Stimulated activated naive CD4-positive, alpha-beta T cell (primary cell): ENCODE measurements around the gene KCNK13.
"Not testable (repeated sequence)": the region's sequence is repeated elsewhere in the genome, so short reads cannot be mapped to it uniquely, and the experiment has no call there.

Experiments used
- DNase-seq, 6 experiments: peaks; one replicate each; lab custom pipeline; 2025; lab: John Stamatoyannopoulos, UW

KCNK13 gene

DNA sequence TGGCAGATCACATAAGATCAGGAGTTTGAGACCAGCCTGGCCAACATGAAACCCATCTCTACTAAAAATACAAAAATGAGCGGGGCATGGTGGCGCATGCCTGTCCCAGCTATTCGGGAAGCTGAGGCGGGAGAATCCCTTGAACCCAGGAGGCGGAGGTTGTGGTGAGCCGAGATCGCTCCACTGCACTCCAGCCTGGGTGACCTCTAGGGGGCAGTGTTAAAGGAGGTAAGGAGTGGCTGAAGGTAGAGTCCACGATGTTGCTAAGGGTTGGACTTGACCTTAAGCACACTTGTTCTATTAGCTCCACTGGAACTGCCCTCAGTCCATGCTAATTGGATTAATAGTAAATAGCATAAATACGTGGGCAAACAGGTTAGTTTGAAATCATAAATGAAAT lies 132.1 kb downstream of the KCNK13 start:
- no peak for DNase-seq

DNA sequence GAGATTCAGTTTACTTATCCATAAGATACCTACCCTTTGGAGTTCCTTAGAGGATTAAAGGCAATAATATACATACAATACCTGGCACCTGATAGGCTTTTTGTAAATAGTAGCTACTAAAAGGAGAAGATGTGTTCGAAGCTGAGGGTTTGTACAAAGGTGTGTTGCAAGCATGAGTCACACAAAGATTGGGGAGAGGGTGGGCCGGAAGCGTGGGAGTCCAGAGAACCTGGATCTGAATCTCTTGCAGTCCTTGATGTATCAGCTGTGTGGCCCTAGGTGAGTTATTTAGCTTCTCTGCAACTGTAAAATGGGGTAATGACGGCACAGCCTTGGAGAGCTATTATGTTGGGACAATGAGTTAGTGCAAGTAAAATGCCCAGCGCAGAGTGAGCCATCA lies 132.9 kb downstream of the KCNK13 start:
- DNase-seq, result no peak

DNA sequence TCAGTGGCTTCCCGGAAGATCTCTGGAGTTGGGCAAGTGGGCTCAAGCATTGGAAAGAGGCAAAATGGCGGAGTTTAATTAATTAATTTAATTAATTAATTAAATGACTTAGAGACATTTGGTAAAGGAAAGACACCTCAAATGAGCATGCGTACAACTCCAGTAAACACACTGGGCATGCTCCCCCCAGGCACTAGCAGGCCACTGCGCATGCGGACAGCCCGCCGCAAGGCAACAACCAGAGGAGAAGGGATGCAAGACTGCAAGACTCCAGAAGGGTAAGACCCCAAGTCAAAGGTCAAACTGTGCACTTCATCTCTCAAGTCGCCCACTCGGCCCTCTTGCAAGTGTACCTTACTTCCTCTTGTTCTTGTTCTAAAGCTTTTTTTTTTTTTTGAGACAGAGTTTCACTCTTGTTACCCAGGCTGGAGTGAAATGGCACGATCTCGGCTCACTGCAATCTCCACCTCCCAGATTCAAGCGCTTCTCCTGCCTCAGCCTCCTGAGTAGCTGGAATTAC lies 136.8 kb downstream of the KCNK13 start:
- DNase-seq, result no peak

DNA sequence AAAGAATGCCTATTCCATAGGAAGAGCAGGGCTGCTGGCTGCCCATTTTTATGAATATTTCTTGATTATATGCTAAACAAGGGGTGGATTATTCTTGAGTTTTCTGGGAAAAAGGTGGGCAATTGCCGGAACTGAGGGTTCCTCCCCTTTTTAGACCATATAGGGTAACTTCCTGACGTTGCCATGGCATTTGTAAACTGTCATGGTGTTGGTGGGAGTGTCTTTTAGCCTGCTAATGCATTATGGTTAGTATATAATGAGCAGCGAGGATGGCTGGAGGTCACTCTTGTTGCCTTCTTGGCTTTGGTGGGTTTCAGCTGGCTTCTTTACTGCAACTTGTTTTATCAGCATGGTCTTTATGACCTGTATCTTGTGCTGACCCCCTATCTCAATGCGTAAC lies 138.8 kb downstream of the KCNK13 start:
- not testable (repeated sequence) for DNase-seq

DNA sequence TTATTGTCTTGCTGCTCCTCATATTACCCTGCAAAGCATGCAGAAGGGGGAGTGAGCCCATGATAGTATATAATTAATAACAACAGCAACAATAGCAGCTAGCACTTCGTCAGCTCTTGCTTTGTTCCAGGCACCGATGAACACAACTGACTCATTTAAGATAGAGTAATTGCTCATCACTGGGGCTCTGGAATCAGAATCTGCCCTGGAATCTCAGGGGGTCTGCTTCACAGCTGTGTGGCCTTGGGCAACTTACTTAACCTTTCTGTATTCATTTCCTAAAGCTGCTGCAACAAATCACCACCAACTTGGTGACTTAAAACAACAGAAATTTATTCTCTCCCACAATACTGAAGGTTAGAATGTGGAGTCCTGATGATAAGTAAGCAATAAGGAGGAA lies 139.6 kb downstream of the KCNK13 start:
- no peak for DNase-seq

DNA sequence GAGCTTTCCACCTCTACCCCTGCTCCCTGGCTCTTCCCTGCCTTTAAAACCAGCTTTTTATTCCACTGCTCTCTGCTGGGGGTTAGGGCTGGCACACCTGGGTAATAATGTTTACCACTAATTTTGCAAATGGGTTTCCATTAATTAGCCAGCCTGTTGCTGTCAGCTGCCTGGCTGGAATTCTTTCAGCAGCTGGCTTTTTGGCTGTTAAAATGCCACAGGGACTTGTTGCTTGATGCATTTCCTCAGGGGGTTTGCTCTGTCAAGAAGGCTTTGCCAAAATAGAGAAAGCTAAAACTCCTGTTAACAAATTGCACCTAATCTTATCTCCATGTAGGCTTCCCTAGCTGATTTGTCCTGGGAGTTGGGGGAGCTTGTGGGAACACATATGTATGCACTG lies 142.7 kb downstream of the KCNK13 start:
- no peak for DNase-seq

DNA sequence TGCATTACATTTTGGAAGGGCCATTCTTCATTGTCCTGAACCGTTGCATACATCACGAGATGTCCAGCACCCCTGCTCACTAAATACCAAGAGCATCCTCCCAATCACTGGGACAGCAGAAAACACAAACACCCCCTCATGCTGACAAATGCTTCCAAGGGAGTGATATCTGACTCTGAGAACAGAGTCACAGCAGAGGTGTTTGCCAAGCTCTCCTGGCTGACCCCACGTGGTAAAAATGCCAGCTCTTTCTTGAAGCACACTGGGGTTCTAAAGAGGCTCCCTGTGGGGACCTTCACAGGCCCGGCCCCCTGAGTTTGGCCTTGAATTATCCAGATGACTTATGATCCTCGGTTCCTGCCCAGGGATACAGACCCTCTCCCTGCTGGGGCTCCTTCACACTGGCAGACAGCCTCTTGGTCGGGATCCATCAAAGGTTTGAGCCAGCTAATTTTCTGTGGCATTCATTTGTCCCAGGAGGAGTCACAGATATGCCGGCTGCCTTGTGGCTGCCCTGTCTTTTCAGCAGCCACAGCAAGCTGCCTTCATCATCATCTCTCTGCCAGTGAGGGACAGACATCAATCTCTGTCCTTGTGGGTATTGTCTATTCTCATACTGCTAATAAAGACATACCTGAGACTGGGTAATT lies 151.4 kb downstream of the KCNK13 start:
- no peak for DNase-seq

DNA sequence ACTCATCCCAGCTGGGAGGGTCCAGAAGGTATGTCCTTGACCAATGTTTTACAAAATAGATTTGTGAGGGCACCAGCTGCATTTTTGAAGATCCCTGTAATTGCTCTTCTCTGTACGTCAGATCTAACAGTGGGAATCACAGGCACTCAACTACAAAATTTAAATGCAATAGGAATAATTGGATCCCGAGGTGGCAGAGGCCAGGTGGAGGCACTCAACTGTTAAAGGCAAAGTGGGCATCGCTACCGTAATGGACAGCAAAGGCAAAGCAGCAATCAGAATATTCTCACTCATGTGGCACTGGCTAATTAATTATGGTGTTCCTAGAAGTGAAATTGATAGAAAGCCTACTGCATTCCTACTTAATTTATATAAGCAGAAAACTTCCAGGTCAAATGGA lies 166.7 kb downstream of the KCNK13 start:
- DNase-seq, result no peak

DNA sequence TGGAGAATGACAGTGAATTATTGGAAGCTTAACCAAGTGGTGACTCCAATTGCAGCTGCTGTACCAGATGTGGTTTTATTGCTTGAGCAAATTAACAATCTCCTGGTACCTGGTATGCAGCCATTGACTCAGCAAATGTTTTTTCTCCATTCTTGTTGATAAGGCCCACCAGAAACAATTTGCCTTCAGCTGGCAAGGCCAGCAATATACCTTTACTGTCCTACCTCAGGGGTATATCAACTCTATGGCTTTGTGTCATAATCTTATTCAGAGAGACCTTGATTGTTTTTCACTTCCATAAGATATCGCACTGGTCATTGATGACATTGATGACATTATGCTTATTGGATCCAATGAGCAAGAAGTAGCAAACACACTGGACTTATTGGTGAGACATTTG lies 168.1 kb downstream of the KCNK13 start:
- DNase-seq, result not testable (repeated sequence)
